ENCODE data around the gene RSPH3.
"Not testable (repeated sequence)": the region's sequence is repeated elsewhere in the genome, so short reads cannot be mapped to it uniquely, and the experiment has no call there.

RSPH3 gene

DNA sequence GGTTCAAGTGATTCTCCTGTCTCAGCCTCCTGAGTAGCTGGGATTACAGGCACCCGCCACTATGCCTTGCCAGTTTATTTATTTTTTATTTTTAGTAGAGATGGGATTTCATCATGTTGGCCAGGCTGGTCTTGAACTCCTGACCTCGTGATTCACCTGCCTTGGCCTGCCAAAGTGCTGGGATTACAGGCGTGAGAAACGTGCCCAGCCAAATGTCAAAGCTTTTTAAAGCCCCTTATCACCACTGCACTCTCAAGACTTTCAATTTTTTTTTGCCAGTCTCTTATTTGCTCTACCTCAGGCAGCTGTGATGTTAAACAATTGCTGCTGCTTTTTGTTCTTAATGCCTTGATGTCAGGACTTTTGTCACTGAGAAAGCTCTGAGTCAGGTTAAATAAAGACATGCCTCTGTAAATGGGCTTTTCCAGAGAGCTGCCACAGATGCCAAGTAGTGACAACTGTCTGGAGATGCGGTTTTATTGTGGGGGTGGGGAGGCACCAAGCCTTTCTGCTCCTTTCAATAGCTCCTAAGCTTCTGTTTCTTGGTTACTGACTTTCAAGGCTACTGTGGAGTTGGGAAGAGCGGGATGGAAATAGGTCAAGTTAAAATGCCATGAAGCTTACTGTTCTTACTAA is 29.2 kb downstream of the RSPH3 start:
- DNase-seq, result no peak

DNA sequence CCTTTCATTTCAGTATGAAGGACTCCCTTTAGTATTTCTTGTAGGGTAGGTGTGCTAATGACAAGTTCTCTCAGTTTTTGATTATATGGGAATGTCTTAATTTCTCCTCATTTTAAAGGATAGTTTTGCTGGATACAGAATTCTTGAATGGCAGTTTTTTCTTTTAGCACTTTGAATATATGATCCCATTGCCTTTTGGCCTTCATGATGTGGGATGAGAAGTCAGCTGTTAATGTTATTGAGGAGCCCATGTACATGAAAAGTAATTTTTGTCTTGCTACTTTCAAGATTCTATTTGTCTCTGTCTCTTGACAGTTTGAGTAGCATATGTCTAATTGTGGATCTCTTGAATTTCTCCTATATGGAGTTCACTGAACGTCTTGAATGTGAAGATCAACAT is 30.9 kb downstream of the RSPH3 start:
- DNase-seq, result no peak

DNA sequence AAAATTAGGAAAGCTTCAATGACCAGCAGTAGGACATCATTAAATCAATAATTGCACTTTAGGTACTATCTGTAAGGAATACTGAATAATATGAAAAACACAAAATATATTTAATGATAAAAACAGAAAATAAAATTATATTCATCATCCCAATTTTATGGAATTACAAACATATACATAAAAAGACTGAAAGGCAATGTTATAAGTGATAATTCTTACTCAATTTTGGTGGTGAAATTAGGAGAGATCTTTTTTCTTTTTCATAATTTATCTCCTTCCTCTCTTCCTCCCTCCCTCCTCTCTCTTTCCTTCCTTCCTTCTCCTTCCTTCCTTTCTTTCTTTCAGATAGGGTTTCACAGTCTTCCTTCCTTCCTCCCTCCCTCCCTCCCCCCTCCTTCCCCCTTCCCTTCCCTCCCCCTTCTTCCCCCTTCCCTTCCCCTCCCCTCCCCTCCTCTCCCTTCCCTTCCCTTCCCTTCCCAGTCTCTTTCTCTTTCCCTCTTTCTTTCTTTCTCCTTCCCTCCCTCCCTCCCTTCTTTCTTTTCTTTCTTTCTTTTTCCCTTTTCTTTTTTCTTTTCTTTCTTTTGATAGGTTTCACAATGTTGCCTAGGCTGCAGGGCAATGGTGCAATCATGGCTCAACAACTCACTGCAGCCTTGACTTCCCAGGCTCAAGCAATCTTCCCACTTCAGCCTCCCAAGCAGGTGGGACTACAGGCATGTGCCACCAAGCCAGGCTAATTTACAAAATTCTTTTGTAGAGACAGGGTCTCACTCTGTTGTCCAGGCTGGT is 36.8 kb downstream of the RSPH3 start:
- no peak for DNase-seq

DNA sequence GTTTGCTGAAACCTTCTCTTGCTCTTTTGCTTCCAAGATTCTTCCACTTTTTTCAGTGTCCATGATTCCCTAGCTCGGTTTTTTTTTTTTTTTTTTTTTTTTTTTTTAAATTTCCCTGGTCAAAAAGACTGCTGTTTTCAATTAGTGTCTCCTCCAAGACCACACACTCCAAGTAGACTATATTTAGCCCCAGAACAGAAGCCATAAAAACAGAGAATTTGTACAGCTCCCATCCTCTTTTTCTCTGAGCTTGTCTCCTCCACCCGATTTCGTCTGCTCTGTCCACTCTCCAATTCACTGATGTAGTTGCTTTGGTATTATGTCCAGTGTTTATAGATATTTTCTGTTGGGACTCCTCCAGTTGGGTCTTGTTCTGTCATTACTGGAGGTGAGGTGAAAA is 37.6 kb downstream of the RSPH3 start:
- no peak for DNase-seq

DNA sequence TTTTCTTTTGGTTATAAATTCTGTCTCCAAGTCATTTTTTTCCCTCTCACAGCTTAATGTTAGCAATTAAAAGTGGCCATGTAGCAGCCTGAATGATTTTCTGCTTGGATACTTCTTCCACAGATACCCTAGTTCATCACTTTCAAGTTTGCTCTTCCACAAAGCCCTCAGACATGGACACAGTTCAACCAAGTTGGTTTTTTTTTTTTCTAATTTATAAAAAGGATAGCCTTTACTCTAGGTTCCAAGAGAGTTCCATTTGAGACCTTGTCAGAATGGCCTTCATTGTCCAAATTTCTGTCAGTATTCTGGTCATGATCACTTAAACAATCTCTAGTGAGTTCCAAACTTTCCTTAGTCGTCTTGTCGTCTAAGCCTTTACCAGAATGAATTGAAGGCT is 40.0 kb downstream of the RSPH3 start:
- no peak for DNase-seq

DNA sequence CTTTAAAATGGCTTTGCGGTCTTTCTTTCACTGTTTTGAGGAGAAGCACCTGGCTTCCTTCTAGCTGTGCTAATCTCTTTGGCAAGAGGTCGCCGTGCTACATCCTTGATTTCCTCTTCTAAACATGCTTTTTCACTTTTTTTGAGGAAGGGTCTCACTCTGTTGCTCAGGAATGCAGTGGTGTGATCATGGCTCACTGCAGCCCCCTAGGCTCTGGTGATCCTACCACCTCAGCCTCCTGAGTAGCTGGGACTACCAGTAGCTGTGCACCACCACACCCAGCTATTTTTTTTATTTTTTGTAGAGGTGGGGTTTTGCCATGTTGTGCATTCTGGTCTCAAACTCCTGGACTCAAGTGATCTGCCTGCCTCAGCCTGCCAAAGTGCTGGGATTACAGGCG is 40.5 kb downstream of the RSPH3 start:
- DNase-seq, result no peak

DNA sequence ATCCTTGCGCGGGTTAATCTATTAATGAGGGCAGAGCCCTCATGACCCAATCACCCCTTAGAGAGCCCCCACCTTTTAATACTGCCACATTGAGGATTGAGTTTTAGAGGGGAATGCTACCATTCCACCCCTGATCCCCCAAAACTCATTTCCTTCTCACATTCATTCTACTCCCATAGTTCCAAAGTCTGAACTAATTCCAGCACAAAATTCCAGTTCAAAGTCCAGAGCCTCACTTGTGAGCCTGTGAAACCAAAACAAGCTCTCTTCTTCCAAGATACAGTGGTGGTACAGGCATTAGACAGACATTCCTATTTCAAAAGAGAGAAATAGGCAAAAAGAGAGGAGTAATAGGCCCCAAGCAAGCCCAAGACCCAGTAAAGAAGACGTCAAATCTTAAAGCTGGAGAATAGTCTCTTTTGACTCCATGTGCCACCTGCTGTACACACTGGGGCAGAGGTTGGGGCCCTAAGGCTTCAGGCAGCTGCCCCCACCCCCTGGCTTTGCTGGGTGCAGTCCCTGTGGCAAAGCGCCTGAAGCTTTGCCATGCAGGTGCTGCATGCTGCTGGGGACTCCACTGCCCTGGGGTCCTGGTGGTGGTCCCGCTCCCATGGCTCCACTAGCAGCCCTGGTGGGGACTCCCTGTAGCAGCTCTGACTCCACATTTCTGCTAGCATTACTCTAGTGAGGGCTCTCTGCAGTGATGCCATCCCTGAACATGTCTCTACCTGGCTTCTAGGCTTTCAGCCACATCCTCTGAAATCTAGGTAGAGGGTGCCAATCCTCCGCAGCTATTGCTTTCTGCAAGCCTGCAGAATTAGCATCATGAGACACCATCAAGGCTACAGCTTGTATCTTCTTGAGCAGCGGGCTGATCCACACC is 41.3 kb downstream of the RSPH3 start:
- DNase-seq, result peak; percentile 24

DNA sequence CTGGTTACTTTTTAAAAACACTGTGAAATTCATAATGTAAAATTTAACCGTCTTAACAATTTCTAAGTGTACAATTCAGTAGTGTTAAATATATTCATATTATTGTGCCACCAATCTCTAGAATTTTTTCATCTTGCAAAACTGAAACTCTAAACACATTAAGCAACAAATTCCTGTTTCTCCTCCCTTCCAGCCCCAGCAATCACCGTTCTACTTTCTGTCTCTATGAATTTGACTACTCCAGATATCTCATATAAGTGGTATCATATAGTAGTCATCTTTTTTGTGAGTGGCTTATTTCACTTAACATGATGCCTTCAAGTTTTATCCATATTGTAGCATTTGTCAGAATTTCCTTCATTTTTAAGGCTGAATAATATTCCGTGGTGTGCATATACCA is 44.7 kb downstream of the RSPH3 start:
- no peak for DNase-seq

DNA sequence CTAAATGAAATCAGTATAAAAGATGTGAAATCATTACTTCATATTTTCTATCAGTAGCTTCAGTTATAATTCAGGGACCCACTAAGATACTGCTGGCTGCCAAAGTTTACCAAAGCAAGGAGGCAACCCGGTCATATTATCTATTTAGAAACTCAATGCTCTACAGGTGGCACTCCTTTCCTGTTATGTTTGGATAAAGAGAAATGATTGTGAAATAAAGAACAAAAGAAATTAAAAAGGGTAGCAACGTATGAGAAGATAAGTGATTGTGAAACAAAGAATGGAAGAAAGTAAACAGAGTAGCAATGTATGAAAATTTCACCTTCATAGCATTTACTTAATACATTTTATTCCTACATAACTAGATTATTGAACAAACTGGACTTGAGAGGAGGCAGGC is 45.2 kb downstream of the RSPH3 start:
- no peak for DNase-seq

DNA sequence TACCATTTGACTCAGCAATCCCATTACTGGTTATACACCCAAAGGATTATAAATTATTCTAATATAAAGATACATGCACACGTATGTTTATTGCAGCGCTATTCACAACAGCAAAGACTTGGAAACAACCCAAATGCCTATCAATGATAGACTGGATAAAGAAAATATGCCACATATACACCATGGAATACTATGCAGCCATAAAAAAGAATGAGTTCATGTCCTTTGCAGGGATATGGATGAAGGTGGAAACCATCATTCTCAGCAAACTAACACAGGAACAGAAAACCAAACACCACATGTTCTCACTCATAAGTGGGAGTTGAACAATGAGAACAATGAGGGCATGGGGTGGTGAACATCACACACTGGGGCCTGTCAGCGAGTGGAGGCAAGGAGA is 48.0 kb downstream of the RSPH3 start:
- not testable (repeated sequence) for DNase-seq

DNA sequence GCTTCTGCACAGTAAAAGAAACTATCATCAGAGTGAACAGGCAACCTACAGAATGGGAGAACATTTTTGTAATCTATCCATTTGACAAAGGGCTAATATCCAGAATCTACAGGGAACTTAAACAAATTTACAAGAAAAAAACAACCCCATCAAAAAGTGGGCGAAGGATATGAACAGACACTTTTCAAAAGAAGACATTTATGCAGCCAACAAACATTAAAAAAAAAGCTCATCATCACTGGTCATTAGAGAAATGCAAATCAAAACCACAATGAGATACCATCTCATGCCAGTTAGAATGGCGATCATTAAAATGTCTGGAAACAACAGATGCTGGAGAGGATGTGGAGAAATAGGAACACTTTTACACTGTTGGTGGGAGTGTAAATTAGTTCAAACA is 48.4 kb downstream of the RSPH3 start:
- not testable (repeated sequence) for DNase-seq

DNA sequence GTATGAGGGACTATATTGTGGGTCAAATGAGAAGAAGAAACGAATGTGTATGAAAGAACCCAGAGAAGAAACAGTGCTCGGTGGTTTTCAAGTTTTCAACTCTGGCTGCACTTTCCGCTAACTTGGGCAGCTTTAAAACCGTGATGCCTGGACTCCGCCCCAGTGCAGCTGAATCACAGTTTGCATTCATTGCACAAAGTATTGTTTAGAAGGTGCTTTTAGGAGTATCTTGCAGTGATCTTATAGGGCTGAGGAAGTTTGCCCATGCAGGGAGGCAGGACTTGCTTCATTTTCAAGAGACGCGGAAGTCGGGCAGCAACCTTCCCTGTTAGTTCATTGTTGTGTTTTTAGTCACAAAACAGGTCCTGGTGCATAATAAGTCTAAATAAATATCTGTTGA is 52.7 kb downstream of the RSPH3 start:
- no peak for DNase-seq

DNA sequence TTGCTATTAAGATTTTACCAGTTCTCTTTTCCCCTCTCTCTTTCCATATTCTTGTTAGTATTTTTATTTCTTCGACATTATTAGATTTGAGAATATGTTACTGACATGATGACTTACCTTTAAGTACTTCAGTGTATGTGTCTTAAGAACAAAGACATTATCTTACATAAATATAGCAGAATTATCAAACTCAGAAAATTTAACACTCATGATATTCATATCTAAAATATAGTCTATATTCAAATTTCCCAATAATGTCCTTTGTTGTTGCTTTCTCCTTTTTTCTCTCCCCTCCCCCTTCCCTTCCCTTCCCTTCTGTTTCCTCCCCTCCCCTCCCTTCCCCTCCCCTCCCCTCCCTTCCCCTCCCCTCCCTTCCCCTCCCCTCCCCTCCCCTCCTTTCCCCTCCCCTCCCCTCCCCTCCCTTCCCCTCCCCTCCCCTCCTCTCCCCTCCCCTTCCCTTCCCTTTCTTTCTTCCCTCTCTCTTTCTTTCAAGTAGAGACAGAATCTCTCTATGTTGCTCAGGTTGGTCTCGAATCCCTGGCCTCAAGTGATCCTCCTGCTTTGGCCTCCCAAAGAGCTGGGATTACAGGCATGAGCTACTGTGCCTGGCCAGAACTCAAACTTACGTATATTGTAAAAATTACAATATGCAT is 56.5 kb downstream of the RSPH3 start:
- DNase-seq, result no peak

DNA sequence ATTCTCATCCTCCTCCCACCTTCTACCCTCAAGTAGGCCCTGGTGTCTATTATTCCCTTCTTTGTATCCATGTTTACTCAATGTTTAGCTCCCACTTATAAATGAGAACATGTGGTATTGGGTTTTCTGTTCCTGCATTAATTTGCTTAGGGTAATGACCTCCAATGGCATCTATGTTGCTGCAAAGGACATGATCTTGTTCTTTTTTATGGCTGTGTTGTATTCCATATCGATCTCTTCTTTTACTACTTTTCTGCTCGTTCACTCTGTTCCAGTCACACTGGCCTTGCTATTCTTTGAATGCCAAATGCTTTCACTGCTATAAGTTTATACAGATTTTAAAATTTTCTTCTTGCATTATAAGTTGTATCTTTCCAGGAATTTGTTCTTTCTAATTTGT is 57.7 kb downstream of the RSPH3 start:
- DNase-seq, result no peak

DNA sequence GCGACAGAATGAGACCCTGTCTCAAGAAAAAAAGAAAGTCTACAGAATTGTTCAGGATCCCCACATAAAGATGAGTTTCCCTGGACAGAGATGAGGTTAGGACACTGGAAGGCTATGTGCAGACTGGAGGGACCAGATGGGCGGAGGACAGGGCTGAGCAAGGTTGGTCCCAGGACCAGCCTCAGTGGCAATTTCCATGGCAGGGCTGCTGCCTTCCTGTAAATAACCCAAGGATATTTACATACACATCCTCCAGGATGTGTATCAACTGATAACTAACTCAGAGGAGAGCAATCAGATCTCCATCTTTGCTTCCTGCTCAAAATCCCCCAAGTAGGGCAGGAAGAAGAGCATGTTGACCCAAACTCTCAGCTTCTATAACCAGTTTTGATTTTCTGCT is 58.8 kb downstream of the RSPH3 start:
- DNase-seq, result no peak

DNA sequence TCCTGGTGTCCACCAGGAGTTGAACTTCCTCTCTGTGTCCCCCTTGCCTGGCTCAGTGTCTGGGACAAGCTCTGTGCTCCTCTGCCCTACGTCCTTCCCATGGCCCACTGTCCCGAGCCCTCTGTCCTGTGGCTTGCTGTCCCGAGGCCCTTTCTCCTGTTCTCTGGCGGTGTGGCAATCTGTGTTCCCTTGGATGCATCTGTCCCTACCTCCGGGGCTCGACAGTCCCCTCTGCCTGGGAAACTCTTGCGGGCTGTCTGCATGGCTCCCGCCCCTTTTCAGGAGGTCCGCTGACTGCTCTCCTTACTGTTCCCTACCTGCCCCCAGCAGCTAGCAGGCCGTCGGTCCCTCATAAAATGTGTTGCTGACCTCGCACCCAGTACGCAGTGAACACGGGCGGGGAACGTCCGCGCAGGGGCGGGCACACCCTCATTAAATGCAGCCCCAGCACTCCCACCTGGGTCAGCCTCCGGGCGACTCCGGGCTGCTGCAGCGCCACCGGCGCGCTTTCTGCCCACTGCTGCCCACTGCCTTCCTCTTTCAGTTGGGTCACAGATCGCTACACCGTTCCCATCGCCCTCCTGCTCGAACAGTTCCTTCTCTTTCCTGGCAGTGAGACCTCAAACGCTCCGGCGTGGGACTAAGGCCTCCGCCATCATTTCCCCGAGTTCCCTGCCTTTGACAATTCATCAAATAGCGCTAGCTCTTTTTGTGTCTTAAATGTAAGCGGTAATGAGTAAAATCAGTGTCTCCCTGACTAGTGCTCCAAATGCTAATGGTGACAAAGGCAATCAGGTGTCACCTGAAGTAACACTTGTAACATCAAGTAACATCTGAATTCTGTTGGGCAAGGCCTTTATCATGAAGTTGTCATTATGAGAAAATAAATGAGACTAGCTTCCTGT is 60.5 kb downstream of the RSPH3 start:
- no peak for DNase-seq

DNA sequence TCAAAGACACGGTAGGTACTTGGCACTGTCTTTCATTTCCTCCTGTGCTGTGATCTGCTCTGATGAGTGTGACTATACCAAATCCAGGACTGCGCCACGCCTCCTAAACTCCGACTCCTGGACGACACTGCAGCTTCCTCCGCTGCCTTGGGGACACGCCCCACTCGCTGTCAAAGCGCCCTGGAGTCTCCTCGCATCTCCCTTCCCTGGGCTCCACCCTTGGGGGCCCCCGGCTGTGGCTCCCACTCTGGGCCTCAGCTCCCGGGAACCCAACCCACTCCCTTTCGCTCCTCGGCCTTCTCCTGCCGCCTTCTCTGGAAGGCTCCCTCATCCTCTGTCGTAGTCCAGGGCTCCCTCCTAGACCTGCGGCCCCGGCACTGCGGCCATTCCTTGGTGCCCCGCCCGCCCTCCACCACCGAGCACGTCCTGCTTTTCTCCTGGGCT is 61.2 kb downstream of the RSPH3 start:
- DNase-seq, result peak; percentile 13

DNA sequence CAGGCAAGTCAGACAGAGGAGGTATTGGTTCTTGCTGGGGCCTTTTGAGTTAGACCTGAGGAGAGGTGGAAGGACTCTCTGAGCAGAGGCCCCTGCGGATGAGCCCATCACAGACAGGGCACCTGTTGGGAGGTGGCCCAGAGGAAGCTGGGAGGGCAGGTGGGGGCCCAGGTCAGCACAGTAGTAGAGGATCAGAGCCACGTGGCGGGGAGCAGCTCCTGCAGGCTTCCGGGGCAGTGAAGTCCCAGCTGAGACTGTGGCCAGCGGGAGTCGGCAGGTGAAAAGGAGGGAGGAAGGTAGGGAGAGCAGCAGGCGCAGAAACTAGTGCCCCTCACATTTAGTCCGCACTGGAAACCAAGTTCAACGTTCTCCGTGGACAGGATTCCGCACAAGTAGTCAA is 61.8 kb downstream of the RSPH3 start:
- DNase-seq, result no peak

DNA sequence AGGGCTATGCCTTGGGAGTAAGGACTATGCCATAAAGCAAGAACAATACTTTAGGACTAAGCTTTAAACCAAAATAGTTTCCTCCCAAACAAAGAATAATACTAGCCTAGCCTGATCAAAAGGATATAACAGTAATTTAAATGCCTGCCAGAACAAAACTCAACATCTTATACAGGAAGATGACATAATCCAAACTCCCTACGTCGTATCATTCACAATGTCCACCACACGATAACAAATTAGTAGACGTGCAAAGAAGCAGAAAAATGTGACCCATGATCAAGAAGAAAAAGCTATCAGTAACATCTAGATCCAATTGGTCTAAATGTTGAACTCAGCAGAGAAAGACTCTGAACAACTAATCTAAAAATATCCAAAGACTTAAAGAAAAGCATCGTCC is 65.8 kb downstream of the RSPH3 start:
- no peak for DNase-seq

DNA sequence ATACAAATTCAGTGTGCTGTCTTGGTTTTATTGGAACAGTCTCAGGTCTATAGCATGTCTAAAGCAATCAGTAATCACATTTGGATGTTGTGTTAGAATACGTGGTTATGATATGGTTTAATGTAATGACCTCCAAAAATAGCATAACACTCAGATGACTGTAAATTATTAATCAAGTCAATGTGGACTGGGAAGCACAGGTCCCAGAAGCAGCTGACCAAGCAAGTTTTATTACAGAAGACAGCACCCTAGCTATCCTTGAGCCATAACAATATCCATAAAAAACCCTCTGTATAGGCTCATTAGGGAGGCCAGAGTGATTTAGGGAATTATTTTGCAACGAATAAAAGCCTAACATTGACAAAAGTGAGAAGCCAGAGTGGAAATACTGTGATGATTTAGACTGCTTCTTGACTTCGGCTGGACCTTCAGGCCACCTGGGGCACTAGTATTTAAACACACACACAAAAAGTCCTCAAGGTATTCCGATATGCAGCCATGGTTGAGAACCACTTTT is 66.9 kb downstream of the RSPH3 start:
- no peak for DNase-seq

DNA sequence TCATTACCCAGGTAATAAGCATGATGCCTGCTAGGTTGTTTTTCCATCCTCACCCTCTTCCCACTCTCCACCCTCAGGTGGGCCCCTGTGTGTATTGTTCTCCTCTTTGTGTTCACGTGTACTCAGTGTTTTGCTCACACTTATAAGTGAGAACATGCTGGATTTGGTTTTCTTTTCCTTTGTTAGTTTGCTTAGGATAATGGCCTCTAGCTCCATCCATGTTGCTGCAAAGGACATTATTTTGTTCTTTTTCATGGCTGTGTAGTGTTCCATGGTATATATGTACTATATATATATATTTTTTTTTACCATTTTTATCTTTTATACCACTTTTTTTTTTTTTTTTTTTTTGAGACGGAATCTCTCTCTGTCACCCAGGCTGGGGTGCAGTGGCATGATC is 71.9 kb downstream of the RSPH3 start:
- DNase-seq, result no peak

DNA sequence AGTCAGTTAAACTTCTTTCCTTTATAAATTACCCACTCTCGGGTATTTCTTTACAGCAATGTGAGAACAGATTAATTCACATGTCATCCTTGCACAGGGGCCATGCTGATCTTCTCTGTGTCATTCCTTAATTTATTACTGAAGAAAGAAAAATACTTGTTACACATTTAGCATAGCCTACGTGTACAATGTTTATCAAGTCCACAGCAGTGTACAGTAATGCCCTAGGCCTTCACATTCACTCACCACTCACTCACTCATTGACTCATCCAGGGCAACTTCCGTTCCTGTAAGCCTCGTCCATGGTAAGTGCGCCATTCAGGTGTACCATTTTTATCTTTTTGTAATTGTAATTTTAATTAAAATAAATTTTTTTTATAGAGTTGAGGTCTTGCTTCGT is 73.6 kb downstream of the RSPH3 start:
- DNase-seq, result no peak

Data from activated CD4-positive, alpha-beta T cell treated with anti-CD3 and anti-CD28 coated beads, Interleukin-2, amount 50 U/mL, for 1 hour (primary cell).